ENCODE data around the gene KIF2C.

- TF ChIP-seq EZH2 (IDR thresholded peaks at IDR 0.05; ENCODE audit: borderline replicate concordance, low read length) (no peak), CTCF (IDR thresholded peaks at IDR 0.05; ENCODE audit: low read length) (no peak)
Observed at GRCh38 chr1:44806704-44807363, 67.2 kb downstream of the KIF2C start, which contains the start of gene DYNLT4.
